Measurements from ENCODE around the gene SFXN5.

SFXN5 gene

DNA sequence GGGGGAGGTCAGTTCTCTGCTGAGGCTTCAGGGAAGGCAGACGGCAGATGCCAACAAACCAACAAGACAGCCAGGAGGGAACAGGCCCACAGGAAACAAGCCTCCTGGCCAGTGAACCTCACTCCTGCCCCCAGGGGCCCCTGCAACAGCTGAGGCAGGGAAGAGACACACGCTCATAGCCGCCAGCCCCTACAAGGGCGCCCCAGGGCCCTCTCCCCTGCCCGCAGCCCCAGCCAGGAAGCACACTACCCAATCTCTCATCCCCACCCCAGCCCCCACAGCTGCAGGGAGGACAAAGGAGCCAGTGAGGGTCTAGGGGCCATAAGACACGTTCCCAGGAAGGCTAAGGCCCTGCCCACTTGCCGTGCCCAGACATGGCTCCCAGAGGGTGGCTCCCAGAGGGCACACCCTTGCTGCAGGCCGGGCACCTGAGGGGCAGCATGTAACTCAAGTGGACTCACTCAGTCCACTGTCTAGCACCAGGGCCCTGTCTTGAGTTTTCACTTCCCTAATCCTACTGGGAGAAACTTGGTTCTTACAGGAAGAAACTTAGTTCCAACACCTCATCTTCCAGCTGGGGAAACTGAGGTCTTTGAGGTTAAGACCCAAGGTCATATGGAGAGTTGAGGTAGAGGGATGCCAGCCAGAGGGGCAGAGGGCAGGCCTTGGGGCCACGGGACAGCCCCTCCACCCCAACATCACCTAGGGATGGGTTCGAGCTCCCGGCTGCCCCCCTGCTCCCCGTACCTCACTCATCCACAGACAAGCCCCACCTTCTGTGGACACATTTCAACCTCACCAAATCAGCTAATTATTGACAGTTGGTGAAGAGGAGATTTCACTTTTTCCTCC lies 116.9 kb downstream of the SFXN5 start:
- ChIA-PET POLR2A (interaction anchor here (1.4 kb wide), 1 partner anchor 61 kb away, joined by 4 read pairs; no protein-coding TSS in a partner anchor), CTCF (interaction anchor here (0.6 kb wide), 1 partner anchor 20 kb away, joined by 3 read pairs; no protein-coding TSS in a partner anchor)
- TF ChIP-seq FOXM1 (IDR thresholded peaks at IDR 0.05; ENCODE audit: borderline replicate concordance) (no peak), ELF4 (IDR thresholded peaks at IDR 0.05) (no peak), CTBP1 (IDR thresholded peaks at IDR 0.05; ENCODE audit: borderline replicate concordance) (no peak), HDGF (IDR thresholded peaks at IDR 0.05; ENCODE audit: borderline replicate concordance) (no peak), TARDBP (IDR thresholded peaks at IDR 0.05) (no peak), FOXK2 (IDR thresholded peaks at IDR 0.05) (no peak), BHLHE40 (IDR thresholded peaks at IDR 0.05; ENCODE audit: borderline replicate concordance) (no peak), SP1 (IDR thresholded peaks at IDR 0.05) (no peak), LEF1 (IDR thresholded peaks at IDR 0.05; ENCODE audit: borderline replicate concordance) (no peak), FOXA1 (IDR thresholded peaks at IDR 0.05) (no peak), L3MBTL2 (conservative IDR thresholded peaks at IDR 0.05) (no peak), ZNF384 (IDR thresholded peaks at IDR 0.05) (no peak), SUZ12 (IDR thresholded peaks at IDR 0.05) (no peak), NFRKB (IDR thresholded peaks at IDR 0.05) (no peak), ARNT (IDR thresholded peaks at IDR 0.05) (no peak)
- TF ChIP-seq, protein P1, sequence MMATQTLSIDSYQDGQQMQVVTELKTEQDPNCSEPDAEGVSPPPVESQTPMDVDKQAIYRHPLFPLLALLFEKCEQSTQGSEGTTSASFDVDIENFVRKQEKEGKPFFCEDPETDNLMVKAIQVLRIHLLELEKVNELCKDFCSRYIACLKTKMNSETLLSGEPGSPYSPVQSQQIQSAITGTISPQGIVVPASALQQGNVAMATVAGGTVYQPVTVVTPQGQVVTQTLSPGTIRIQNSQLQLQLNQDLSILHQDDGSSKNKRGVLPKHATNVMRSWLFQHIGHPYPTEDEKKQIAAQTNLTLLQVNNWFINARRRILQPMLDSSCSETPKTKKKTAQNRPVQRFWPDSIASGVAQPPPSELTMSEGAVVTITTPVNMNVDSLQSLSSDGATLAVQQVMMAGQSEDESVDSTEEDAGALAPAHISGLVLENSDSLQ (IDR thresholded peaks at IDR 0.05) = no peak
- no peak for DNase-seq (ENCODE audit: extremely low spot score)

DNA sequence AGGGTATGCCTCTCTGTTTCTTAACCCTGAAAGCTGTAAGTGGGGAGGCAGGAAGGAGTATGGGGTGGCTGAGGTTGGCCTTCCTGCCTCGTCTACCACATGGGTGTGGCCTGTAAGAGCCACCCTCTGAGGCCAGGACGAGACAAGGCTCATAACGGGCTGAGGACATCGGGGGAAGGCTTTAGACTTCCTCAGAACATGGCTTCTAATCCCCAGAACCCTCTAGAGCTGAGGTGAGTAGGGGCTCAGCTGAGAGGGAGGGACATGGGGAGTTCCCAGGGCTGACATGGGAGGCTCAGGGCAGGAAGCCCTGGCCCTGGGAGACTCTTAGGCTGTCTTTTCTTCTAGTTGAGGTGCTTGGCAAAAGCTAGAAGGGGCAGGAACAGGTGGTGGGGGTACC lies 117.5 kb downstream of the SFXN5 start:
- no peak for DNase-seq (ENCODE audit: extremely low spot score)
- TF ChIP-seq HDGF (IDR thresholded peaks at IDR 0.05; ENCODE audit: borderline replicate concordance) = no peak
- TF ChIP-seq BHLHE40 (IDR thresholded peaks at IDR 0.05; ENCODE audit: borderline replicate concordance) = no peak
- no peak for TF ChIP-seq FOXM1 (IDR thresholded peaks at IDR 0.05; ENCODE audit: borderline replicate concordance)
- TF ChIP-seq SP1 (IDR thresholded peaks at IDR 0.05) = no peak
- ChIA-PET CTCF (no interaction called here), POLR2A (interaction anchor here (1.4 kb wide), 1 partner anchor 61 kb away, joined by 4 read pairs; no protein-coding TSS in a partner anchor)

DNA sequence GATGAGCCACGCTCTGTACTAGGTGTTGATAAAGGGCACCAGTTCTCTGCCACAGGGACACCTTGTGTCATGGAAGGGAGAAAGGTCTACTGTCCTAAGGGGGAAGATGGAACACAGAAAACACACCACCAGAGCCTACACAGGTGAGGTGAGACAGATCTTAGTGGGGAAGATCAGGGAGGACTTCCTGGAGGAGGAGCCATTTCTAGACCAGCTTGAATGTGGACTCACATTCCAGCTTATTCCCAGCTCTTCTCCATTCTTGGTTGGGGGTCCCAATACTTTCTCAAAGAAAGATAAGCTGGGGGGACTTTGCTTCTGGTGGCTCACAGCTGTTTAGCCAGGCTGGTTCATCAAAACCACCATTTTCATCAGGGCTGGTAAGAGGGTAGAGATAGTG lies 118.0 kb downstream of the SFXN5 start:
- ChIA-PET POLR2A (interaction anchor here (1.4 kb wide), 1 partner anchor 60 kb away, joined by 4 read pairs; no protein-coding TSS in a partner anchor), CTCF (interaction anchor here (1.4 kb wide), 1 partner anchor 20 kb away, joined by 5 read pairs; no protein-coding TSS in a partner anchor)
- TF ChIP-seq TARDBP (IDR thresholded peaks at IDR 0.05) = no peak
- TF ChIP-seq SUZ12 (IDR thresholded peaks at IDR 0.05) = no peak
- TF ChIP-seq ARNT (IDR thresholded peaks at IDR 0.05) = no peak
- TF ChIP-seq ZNF384 (IDR thresholded peaks at IDR 0.05) = no peak
- no peak for DNase-seq (ENCODE audit: extremely low spot score)

DNA sequence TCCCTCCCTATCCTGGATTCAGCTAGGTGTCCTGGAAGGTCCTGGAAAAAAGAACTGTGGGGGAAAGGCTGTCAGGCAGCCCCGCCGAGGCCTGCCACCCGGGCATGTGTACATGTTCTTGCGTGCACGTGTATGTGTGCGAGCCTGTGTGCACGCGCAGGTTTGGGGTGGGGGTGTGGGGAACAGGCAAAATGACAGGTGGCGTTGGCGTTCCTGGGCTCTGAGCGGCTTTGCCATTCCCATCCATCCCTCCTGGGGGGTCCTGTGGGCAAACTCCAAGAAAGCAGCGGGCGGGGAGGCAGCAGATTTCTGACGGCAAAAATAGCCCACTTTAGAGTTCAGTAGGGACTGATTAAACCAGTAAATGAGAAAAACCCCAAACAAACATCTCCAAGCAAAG lies 118.6 kb downstream of the SFXN5 start:
- no peak for TF ChIP-seq HDGF (IDR thresholded peaks at IDR 0.05; ENCODE audit: borderline replicate concordance)
- no peak for TF ChIP-seq SP1 (IDR thresholded peaks at IDR 0.05)
- TF ChIP-seq FOXK2 (IDR thresholded peaks at IDR 0.05) = no peak
- TF ChIP-seq NFRKB (IDR thresholded peaks at IDR 0.05) = no peak
- TF ChIP-seq L3MBTL2 (conservative IDR thresholded peaks at IDR 0.05) = no peak
- no peak for TF ChIP-seq FOXM1 (IDR thresholded peaks at IDR 0.05; ENCODE audit: borderline replicate concordance)
- no peak for TF ChIP-seq TARDBP (IDR thresholded peaks at IDR 0.05)
- ChIA-PET CTCF (interaction anchor here (0.8 to 1.4 kb wide), 2 partner anchors 21 to 57 kb away, joined by 3 to 5 read pairs; no protein-coding TSS in a partner anchor), POLR2A (interaction anchor here (1.4 kb wide), 1 partner anchor 60 kb away, joined by 4 read pairs; no protein-coding TSS in a partner anchor)
- no peak for DNase-seq (ENCODE audit: extremely low spot score)

DNA sequence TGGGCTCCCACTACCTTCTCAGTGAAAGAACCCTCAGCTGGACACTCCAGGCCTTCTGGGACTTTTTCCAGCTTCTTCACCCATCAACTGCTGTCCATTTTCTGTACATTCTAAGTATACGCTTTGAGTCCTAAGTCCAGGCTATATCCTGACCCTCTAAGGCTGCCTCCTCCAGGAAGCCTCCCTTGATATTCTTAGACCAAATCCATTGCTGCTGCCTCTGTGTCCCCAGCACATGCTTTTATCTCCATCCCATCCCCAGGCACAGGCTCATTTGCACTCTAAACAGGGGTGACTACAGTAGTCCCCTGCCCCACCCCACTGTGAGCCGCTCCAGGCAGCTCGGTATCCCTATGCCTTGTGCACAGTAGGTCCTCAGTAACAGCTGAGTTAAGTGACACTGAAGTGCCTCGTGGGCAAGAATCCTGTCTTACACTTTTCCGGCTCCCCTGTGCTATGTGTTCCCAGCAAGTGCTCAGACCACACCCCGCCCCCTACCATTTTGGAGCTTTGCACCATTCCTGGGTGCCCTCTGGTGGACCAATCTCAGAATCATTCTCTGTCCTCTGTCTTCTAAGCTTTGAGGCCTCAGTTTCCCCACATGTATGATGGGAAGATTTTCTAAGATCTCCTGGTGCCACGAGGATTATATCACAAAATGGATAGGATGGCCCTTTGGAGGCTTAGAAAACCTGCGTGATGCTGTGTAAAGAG lies 119.2 kb downstream of the SFXN5 start:
- ChIA-PET POLR2A (no interaction called here), CTCF (interaction anchor here (0.6 to 1.4 kb wide), 3 partner anchors 22 to 57 kb away, joined by 3 to 5 read pairs (median 3); no protein-coding TSS in a partner anchor)
- DNase-seq (ENCODE audit: extremely low spot score) = no peak
- no peak for TF ChIP-seq BHLHE40 (IDR thresholded peaks at IDR 0.05; ENCODE audit: borderline replicate concordance)
- TF ChIP-seq FOXK2 (IDR thresholded peaks at IDR 0.05) = no peak
- no peak for TF ChIP-seq SUZ12 (IDR thresholded peaks at IDR 0.05)
- TF ChIP-seq LEF1 (IDR thresholded peaks at IDR 0.05; ENCODE audit: borderline replicate concordance) = no peak
- TF ChIP-seq SP1 (IDR thresholded peaks at IDR 0.05) = no peak
- TF ChIP-seq ELF4 (IDR thresholded peaks at IDR 0.05) = no peak
- TF ChIP-seq ZNF384 (IDR thresholded peaks at IDR 0.05) = no peak
- no peak for TF ChIP-seq ARNT (IDR thresholded peaks at IDR 0.05)
- TF ChIP-seq FOXA1 (IDR thresholded peaks at IDR 0.05) = no peak
- no peak for TF ChIP-seq FOXM1 (IDR thresholded peaks at IDR 0.05; ENCODE audit: borderline replicate concordance)
- TF ChIP-seq NFRKB (IDR thresholded peaks at IDR 0.05) = no peak
- no peak for TF ChIP-seq L3MBTL2 (conservative IDR thresholded peaks at IDR 0.05)

DNA sequence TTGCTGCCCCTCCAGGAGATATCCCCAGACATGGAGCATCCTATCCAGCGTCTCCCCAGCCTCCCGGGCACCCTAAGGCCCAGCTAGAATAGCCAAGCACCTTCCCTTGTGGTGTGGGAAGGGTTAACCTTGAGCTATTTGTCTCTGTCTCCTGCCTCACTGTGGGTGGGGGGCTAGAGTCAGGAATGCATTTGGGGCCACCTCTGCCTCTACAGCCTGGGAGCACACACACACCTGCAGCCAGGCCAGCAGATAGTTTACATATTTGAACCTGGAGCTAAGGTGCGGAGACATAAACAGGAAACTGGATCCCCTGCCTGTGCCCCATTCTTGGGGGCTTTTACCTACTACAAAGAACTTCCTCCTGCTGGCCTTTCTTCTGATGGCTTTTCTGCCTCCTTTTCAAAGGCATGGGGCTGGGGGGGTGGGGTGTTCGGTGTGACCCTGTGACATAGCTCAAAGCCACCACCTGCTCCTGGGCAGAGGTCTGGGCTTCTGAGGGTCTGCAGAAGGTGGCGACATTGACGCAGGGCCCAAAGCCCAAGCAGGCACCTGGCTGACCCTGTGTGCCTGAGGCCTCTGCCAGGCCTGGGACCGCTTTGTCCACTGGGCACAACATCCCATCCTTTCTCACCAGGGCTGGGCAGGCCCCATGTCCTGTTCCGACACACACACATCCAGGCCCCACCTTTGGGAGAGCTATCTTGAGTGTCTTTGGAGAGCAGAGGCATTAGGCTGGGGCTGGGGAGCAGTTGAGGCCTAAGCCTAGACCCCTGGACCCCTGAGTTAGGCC lies 120.0 kb downstream of the SFXN5 start:
- TF ChIP-seq FOXK2 (IDR thresholded peaks at IDR 0.05) (no peak), ELF4 (IDR thresholded peaks at IDR 0.05) (no peak), TARDBP (IDR thresholded peaks at IDR 0.05) (no peak), HDGF (IDR thresholded peaks at IDR 0.05; ENCODE audit: borderline replicate concordance) (no peak), BHLHE40 (IDR thresholded peaks at IDR 0.05; ENCODE audit: borderline replicate concordance) (no peak)
- TF ChIP-seq, protein P1 (IDR thresholded peaks at IDR 0.05) = no peak
- ChIA-PET POLR2A (no interaction called here), CTCF (interaction anchor here (0.6 kb wide), 1 partner anchor 47 kb away, joined by 3 read pairs; no protein-coding TSS in a partner anchor)
- no peak for DNase-seq (ENCODE audit: extremely low spot score)
